RWPE1 (cell line): ENCODE data around the gene THSD4.
"Not testable (repeated sequence)": the region's sequence is repeated elsewhere in the genome, so short reads cannot be mapped to it uniquely, and the experiment has no call there.

Experiments used
- CTCF ChIA-PET: fragments of 350-600 bp; sonication (Branson Sonifier 250); formaldehyde crosslinking; extraction: SDS; loops from one replicate; lab custom pipeline; 2021; lab: Yijun Ruan, JAX
- POLR2A ChIA-PET: fragments of 400-600 bp; formaldehyde crosslinking; extraction: SDS; loops from one replicate; lab custom pipeline; 2020; ENCODE audit warnings: antibody characterized with exemption; ENCODE audit not compliant: low non-redundant PET; lab: Yijun Ruan, JAX
- DNase-seq: peaks from one replicate; pipeline ENCODE4 v3.0.0; 2012; ENCODE audit warnings: low spot score
- H3K27ac ChIP-seq: fragments of 450-650 bp; 2 replicates; pipeline ENCODE4 v1.5.1; 2017
- CTCF ChIP-seq: fragments of 450-650 bp; conservative IDR thresholded peaks from 2 replicates; pipeline ENCODE4 v1.5.1; 2017; ENCODE audit warnings: low read depth, mild to moderate bottlenecking

The THSD4 gene

GRCh38 chr15:71366926-71367325 is 251.7 kb downstream of the THSD4 start:
- no peak for DNase-seq
- H3K27ac ChIP-seq = no peak overlapping the region
- POLR2A ChIA-PET = no interaction called here
- no peak for TF ChIP-seq CTCF
- CTCF ChIA-PET = interaction anchor here (0.6 kb wide), 1 partner anchor 562 kb away, joined by 3 read pairs; no protein-coding TSS in a partner anchor

GRCh38 chr15:71367737-71368136 is 252.5 kb downstream of the THSD4 start:
- DNase-seq, POLR2A ChIA-PET, CTCF ChIA-PET, H3K27ac ChIP-seq: not testable (repeated sequence)

GRCh38 chr15:71372769-71373168 is 257.5 kb downstream of the THSD4 start:
- CTCF ChIA-PET, POLR2A ChIA-PET, DNase-seq: not testable (repeated sequence)
- peak overlapping the region; percentile 1; the same call in 1 of the 2 replicates for H3K27ac ChIP-seq

- no peak overlapping the region for H3K27ac ChIP-seq
- no peak for DNase-seq
- no peak for TF ChIP-seq CTCF
- CTCF ChIA-PET = no interaction called here
- POLR2A ChIA-PET = no interaction called here
Observed at GRCh38 chr15:71373917-71374316, 258.6 kb downstream of the THSD4 start.

- no peak for TF ChIP-seq CTCF
- DNase-seq = no peak
- CTCF ChIA-PET = no interaction called here
- POLR2A ChIA-PET = no interaction called here
- H3K27ac ChIP-seq = no peak overlapping the region
Observed at GRCh38 chr15:71374607-71375352, 259.5 kb downstream of the THSD4 start.

GRCh38 chr15:71375934-71376333 is 260.7 kb downstream of the THSD4 start:
- TF ChIP-seq CTCF = no peak
- ChIA-PET CTCF (no interaction called here), POLR2A (no interaction called here)
- no peak for DNase-seq
- no peak overlapping the region for H3K27ac ChIP-seq

GRCh38 chr15:71379893-71380292 is 264.6 kb downstream of the THSD4 start:
- CTCF ChIA-PET = no interaction called here
- no peak overlapping the region for H3K27ac ChIP-seq
- no peak for TF ChIP-seq CTCF
- POLR2A ChIA-PET = no interaction called here
- DNase-seq = no peak
